RWPE2 (cell line): ENCODE data around the gene TBX1.

Source experiments
- ATAC-seq: fragments of 200-7000 bp; cut with Tn5 transposase; 3 replicates; pipeline ENCODE4 v1.9.1; 2021; ENCODE audit warnings: low read depth
- DNase-seq: peaks from one replicate; pipeline ENCODE4 v3.0.0-alpha.2; 2020; ENCODE audit warnings: low spot score
- H3K27ac ChIP-seq: fragments of 450-650 bp; 2 replicates; pipeline ENCODE4 v1.5.1; 2017; ENCODE audit warnings: mild to moderate bottlenecking; ENCODE audit not compliant: poor library complexity, severe bottlenecking
- H3K27me3 ChIP-seq: fragments of 250-450 bp; sonication (Bioruptor Pico); 2 replicates; pipeline ENCODE4 v1.5.1; 2021; ENCODE audit warnings: mild to moderate bottlenecking, moderate library complexity; ENCODE audit not compliant: insufficient read depth, poor library complexity, severe bottlenecking
- H3K36me3 ChIP-seq: fragments of 250-450 bp; sonication (Bioruptor Pico); 2 replicates; pipeline ENCODE4 v1.5.1; 2020; ENCODE audit warnings: low read depth, mild to moderate bottlenecking, moderate library complexity
- H3K4me1 ChIP-seq: fragments of 250-450 bp; sonication (Bioruptor Pico); 2 replicates; pipeline ENCODE4 v1.5.1; 2021; ENCODE audit warnings: mild to moderate bottlenecking, moderate library complexity; ENCODE audit not compliant: insufficient read depth, poor library complexity, severe bottlenecking
- H3K4me3 ChIP-seq: fragments of 250-450 bp; sonication (Bioruptor Pico); 2 replicates; pipeline ENCODE4 v1.5.1; 2021; ENCODE audit warnings: mild to moderate bottlenecking, moderate library complexity; ENCODE audit not compliant: severe bottlenecking
- H3K9me3 ChIP-seq: fragments of 250-450 bp; sonication (Bioruptor Pico); 2 replicates; pipeline ENCODE4 v1.5.1; 2021; ENCODE audit warnings: mild to moderate bottlenecking, moderate library complexity; ENCODE audit not compliant: severe bottlenecking
- TF ChIP-seq, protein P1 (sequence below): fragments of 450-650 bp; IDR thresholded peaks from one replicate; pipeline ENCODE4 v1.5.1; 2017; ENCODE audit warnings: mild to moderate bottlenecking, moderate library complexity; ENCODE audit not compliant: poor library complexity, severe bottlenecking

Gene TBX1

DNA sequence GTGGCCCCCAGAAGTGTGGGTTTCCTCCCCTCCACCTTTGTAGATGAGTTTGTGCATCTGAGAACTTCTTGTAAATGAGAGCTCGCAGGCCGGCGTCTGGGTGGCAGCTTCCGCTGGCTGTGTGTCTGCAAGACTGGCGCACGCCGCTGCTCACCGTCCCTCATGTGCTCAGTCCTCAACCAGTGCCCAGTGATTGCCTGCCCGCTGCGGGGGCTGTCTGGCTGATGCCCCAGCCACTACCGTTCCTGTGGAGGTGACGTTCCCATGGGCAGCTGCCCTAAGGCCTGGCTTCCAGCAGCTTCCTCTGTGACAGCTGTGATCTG is 8.8 kb downstream of the TBX1 start:
- TF ChIP-seq, protein P1, sequence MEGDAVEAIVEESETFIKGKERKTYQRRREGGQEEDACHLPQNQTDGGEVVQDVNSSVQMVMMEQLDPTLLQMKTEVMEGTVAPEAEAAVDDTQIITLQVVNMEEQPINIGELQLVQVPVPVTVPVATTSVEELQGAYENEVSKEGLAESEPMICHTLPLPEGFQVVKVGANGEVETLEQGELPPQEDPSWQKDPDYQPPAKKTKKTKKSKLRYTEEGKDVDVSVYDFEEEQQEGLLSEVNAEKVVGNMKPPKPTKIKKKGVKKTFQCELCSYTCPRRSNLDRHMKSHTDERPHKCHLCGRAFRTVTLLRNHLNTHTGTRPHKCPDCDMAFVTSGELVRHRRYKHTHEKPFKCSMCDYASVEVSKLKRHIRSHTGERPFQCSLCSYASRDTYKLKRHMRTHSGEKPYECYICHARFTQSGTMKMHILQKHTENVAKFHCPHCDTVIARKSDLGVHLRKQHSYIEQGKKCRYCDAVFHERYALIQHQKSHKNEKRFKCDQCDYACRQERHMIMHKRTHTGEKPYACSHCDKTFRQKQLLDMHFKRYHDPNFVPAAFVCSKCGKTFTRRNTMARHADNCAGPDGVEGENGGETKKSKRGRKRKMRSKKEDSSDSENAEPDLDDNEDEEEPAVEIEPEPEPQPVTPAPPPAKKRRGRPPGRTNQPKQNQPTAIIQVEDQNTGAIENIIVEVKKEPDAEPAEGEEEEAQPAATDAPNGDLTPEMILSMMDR, result no peak
- DNase-seq, result no peak
- H3K36me3 ChIP-seq, result no peaks in the 10 kb centered on the region
- ATAC-seq, result no peak
- no peaks in the 10 kb centered on the region for H3K4me1 ChIP-seq
- peaks cover 17% of the 10 kb centered on the region for H3K27me3 ChIP-seq
- no peaks in the 10 kb centered on the region for H3K9me3 ChIP-seq
- H3K4me3 ChIP-seq, result no peak overlapping the region
- no peak overlapping the region for H3K27ac ChIP-seq

DNA sequence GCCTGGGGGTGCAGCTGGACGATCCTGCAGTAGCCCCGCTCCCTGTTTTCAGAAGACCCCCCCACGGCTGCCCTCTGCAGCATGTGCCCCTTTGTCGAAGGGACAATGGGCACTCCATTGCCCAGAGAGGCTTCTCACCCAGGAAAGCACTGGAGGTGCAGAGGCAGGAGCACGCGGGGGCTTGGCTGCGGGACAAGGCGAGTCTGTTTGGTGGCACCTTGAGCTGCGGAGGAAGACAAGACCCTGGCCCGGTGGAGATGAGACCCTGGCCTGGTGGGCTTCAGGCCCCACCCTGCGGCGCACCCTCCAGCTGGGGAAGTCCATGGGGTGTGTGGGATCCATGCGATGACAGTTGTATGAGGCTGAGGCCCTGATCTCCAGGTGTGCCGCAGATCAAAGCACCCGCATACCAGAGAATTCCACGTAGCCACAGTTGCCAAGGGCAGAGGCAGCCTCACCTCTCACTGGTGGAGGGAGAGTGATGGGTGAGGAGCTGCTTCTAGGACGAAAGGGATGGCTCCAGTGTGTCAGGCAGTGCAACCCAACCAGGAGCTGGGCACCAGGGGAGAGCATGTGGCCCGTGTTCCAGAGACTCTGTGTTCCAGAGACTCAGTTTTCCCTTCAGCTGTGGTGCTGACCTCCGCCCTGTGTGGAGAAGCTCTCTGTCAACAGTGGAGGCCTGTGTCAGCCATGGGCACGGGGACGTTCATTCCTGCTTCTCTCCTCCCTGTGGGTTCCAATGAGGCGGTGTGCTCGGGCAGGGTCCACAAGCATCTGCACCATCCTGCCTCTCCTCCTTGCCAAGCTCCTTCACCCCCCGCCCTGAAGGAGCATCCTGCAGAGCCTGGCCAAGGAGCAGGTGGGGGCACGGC is 10.0 kb downstream of the TBX1 start:
- Histone ChIP-seq H3K4me3 (no peak overlapping the region), H3K36me3 (no peaks in the 10 kb centered on the region), H3K27ac (no peak overlapping the region), H3K9me3 (no peaks in the 10 kb centered on the region), H3K27me3 (peaks cover 13% of the 10 kb centered on the region), H3K4me1 (no peaks in the 10 kb centered on the region)
- no peak for ATAC-seq
- TF ChIP-seq, protein P1, result no peak
- DNase-seq, result no peak

DNA sequence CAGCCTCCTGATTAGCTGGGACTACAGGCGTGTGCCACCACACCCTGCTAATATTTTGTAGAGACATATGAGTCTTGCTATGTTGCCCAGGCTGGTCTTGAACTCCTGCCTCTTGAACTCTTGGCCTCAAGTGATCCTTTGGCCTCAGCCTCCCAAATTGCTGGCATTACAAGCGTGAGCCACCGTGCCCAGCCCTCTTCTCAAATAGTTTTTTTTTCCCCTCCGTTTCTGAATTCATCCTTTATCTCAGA is 11.8 kb downstream of the TBX1 start:
- ATAC-seq (no peak), DNase-seq (no peak)
- Histone ChIP-seq H3K36me3 (no peaks in the 10 kb centered on the region), H3K4me3 (no peak overlapping the region), H3K27me3 (peaks cover 4% of the 10 kb centered on the region), H3K9me3 (no peaks in the 10 kb centered on the region), H3K27ac (no peak overlapping the region), H3K4me1 (no peaks in the 10 kb centered on the region)
- TF ChIP-seq, protein P1, result no peak

DNA sequence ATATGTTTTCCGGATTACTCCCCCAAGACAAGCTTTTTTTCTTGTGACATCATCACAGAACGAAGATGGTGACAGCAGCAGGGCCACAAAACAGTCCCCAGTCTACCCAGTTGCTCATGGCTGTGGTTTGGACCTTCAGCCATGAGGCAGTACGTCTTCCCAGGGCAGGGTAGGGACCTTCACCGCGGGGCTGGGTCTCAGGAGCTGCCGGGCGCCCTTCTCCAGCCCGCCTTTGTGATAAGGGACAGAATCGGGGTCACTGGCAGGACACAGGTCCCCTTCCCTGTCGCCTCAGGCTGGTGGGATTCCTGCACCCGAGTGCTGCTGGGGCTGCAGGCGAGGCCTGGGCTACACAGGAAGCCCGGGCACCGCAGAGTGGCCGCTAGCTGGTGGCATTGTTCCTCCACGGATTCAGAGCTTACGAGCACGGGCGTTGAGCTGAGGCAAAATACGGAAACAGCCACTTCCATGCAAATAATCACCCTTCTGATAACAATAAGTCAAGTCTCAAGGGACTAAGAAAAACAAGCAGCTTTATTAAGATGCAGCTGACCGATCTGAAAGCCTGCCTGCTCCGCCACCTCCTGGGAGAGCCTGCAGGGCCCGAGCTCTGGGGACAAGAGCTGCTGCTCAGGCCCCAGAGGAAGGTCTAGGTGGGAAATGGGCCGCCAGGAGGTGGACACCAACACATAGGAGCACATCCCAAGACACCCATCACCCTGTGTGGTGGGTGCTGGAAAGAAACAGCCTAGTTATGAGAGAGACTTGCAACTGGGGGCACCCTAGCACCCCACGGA is 12.3 kb downstream of the TBX1 start:
- H3K27ac ChIP-seq, result no peak overlapping the region
- TF ChIP-seq, protein P1, result no peak
- H3K4me3 ChIP-seq, result no peak overlapping the region
- ATAC-seq (no peak), DNase-seq (peak; percentile 37)
- H3K27me3 ChIP-seq, result no peaks in the 10 kb centered on the region
- H3K4me1 ChIP-seq, result no peaks in the 10 kb centered on the region
- H3K9me3 ChIP-seq, result peaks cover under 1% of the 10 kb centered on the region
- H3K36me3 ChIP-seq, result no peaks in the 10 kb centered on the region

DNA sequence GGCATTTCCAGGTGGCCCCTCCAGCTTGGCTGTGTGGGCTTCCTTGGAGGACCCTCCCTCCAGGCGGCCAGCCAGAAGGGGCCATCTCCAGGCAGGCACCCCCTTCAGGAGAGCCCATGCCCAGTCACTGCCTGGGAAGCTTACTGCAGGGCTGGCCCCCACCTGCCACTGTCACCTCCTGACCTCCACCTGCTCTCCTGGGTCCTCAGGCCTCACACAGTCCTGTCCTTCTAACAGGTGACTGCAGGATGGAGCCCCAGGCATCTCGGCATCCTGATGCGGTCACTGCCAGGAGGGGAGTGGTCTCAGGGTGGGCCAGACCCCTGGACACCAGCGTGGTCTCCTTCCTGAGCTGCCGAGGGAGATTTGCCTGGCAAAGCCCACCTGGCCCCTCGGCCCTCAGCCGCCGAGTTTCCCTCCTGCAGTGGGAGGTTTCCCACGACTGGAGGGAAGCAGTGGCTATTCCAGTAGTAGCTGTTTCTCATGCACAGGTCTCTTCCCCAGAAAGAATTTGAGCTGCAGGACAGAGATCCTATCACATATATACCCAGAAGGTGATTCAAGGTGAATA is 13.0 kb downstream of the TBX1 start:
- DNase-seq (peak; percentile 30), ATAC-seq (no peak)
- Histone ChIP-seq H3K4me1 (no peaks in the 10 kb centered on the region), H3K27me3 (no peaks in the 10 kb centered on the region), H3K36me3 (no peaks in the 10 kb centered on the region), H3K9me3 (peaks cover 2% of the 10 kb centered on the region), H3K27ac (no peak overlapping the region), H3K4me3 (no peak overlapping the region)
- TF ChIP-seq, protein P1, result no peak
